ENCODE measurements around the gene PDE11A.

DNA sequence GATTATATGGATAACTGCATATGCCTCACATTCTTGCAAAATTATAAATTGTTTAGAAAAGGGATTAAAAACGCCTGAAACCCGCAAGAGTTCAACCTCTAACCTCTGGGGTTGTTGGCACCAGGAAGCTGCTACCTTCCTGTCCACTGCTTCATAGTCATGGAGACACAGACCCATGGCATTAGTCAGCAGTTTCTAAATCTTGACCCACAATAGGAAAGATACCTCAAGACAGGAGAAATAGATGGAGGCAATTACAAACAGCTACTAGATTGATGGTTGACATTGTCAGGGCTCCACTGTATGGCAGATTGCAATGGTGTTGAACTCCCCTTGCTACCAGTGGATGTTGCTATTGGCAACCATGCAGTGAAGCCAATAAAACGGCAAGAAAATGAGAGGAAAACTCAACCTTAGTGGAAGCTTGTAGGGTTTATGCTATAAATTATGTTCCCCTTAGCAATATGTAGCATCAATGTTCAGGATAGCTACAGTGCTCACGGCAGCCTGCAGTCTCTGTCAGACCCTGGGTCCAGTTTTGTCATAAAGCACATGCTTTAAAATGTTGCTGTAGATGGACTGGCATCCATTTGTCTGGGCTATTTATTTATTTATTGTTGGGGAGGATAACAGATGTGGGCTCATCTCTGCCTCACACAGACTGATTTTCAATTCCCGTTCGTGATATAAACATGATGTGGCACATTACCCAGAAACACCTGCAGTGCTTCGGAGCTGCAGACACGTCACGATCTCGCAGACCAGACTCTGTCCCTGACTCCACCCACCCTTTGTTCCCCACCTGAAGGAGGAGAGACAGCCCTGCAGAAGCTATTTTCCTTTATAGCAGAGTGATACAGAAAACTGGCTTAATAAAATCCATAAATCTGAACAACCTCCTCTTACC is 446.6 kb downstream of the PDE11A start:
- TF ChIP-seq POLR2AphosphoS5 (IDR thresholded peaks at IDR 0.05) (no peak), POLR2A (IDR thresholded peaks at IDR 0.05) (no peak)
